ENCODE data around the gene RGMB.

Gene RGMB

DNA sequence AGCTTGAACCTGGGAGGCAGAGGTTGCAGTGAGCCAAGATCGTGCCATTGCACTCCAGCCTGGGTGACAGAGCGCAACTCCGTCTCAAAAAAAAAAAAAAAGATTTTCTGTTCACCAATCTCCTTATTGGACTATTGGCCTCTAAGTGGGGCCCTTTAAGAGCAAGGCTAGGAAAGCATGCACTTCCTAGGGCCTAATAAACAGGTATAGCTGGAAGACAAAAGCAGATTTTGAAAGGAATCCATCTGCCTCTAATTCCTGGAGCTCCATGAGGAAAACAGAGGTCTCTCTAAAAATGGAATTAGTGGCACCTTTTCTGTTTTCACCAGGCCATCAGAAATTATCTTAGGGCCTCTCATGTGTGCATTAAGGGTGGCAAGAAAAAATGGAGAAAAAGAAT lies 70.0 kb downstream of the RGMB start:
- no peak for FAIRE-seq
- TF ChIP-seq PAX5 (IDR thresholded peaks at IDR 0.05; ENCODE audit: insufficient read depth, low read length, severe bottlenecking) (no peak), POLR2A (IDR thresholded peaks at IDR 0.05; ENCODE audit: low read depth, low read length) (no peak), POLR2AphosphoS5 (IDR thresholded peaks at IDR 0.05; ENCODE audit: low read depth, low read length) (no peak), POU2F2 (IDR thresholded peaks at IDR 0.05; ENCODE audit: low read depth, low read length) (no peak), SPI1 (IDR thresholded peaks at IDR 0.05; ENCODE audit: low read depth, low read length) (no peak), TAF1 (IDR thresholded peaks at IDR 0.05; ENCODE audit: low read depth, low read length) (no peak)
- no peak for DNase-seq (ENCODE audit: insufficient read length, low spot score)

DNA sequence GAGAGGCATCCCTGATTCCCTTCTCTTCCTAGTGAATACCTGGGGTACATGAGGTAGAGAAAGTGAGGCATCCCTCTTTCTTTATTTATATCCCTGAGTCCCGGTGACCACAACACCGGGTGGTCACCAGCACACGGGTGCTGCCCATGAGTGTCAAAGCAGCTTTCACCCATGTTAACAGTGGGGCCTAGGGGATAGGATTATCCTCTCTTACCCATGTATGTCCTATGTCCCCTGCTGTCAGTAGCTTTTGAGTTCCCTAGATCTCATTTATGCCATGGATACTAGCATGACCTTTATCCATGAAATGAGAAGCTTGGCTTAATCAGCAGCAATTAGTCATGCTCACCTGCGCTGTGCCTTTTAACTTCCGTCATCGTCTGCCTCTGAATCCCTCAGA lies 71.4 kb downstream of the RGMB start:
- no peak for DNase-seq (ENCODE audit: insufficient read length, low spot score)
- no peak for FAIRE-seq
- no peak for TF ChIP-seq POLR2A (IDR thresholded peaks at IDR 0.05; ENCODE audit: low read depth, low read length)
- no peak for TF ChIP-seq SPI1 (IDR thresholded peaks at IDR 0.05; ENCODE audit: low read depth, low read length)
- TF ChIP-seq TAF1 (IDR thresholded peaks at IDR 0.05; ENCODE audit: low read depth, low read length) = no peak
- no peak for TF ChIP-seq PAX5 (IDR thresholded peaks at IDR 0.05; ENCODE audit: insufficient read depth, low read length, severe bottlenecking)
- no peak for TF ChIP-seq POLR2AphosphoS5 (IDR thresholded peaks at IDR 0.05; ENCODE audit: low read depth, low read length)
- no peak for TF ChIP-seq POU2F2 (IDR thresholded peaks at IDR 0.05; ENCODE audit: low read depth, low read length)

- DNase-seq (ENCODE audit: insufficient read length, low spot score) (no peak), FAIRE-seq (no peak)
- TF ChIP-seq POLR2AphosphoS5 (IDR thresholded peaks at IDR 0.05; ENCODE audit: low read depth, low read length) = no peak
- TF ChIP-seq TAF1 (IDR thresholded peaks at IDR 0.05; ENCODE audit: low read depth, low read length) = no peak
- no peak for TF ChIP-seq SPI1 (IDR thresholded peaks at IDR 0.05; ENCODE audit: low read depth, low read length)
- TF ChIP-seq POU2F2 (IDR thresholded peaks at IDR 0.05; ENCODE audit: low read depth, low read length) = no peak
- no peak for TF ChIP-seq POLR2A (IDR thresholded peaks at IDR 0.05; ENCODE audit: low read depth, low read length)
- no peak for TF ChIP-seq PAX5 (IDR thresholded peaks at IDR 0.05; ENCODE audit: insufficient read depth, low read length, severe bottlenecking)
Measured at GRCh38 chr5:98845878-98846277, 72.4 kb downstream of the RGMB start.
